Daoy (cell line): ENCODE measurements around the gene NFIC. TPM values are rescaled to one million over a fixed set of nuclear protein-coding genes. Genes with fewer than 3 reads are reported as not detected.
"Not testable (repeated sequence)": the region's sequence is repeated elsewhere in the genome, so short reads cannot be mapped to it uniquely, and the experiment has no call there.

ENCODE experiments used
- DNase-seq: peaks from one replicate; pipeline ENCODE4 v3.0.0-alpha.2; 2015; ENCODE audit warnings: low read depth
- total RNA-seq: library from RNA; depleted of rRNA; stranded (reverse); fragments of >200 nt; shearing (Covaris generic); gene quantifications from 2 replicates; pipeline ENCODE4 v1.2.3, GENCODE V29; 2014; rRNA removed

The NFIC gene
- total RNA-seq = 16.0 and 20.2 TPM in 2 replicates

DNA sequence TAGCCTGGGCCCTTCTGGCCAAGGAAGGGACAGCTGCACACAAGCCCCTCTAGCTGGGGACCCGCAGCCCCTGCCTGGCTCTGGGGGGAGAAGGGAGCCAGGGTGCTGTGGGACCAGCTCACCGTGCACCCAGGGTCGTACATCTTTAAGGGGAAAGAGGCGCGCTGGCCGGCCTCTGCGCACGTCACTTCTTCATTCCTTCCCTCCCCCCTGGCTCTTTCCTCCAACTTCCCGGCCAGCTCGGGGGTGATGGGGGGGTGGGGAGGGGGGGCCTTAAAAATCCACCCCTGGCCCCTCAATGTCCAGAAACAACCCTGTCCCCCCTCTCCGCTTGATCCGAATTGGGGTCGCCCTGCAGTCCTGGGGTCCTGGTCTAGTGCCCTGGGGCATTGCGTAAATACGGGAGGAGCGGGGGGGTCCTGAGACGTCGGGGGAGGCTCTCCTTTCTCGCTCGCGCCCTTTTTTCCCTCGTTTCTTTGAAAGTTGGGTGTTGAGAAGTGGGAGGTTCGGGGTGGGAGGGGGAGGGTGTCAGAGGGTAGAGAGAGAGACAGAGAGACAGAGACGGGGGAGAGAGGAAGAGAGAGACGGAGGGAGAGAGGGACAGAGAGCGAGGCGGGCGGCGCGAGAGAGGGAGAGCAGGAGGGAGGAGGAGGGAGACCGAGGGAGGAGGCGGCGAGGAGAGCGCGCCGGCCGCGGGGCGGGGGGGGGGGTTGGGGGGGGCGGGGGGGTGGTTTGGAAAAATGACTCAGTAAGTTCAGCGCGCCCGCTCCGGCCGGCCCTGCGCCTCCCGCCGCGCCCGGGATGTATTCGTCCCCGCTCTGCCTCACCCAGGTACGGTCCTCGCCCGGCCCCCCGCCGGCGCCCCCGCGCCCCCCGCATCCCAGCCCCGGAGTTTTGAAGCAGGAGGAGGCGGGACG, at the start of gene NFIC:
NFIC (plus strand) TSS at position 748 of the 917 bp plus-strand sequence; CDS start at position 802, 54 bp downstream.
- DNase-seq = peak; percentile 90

DNA sequence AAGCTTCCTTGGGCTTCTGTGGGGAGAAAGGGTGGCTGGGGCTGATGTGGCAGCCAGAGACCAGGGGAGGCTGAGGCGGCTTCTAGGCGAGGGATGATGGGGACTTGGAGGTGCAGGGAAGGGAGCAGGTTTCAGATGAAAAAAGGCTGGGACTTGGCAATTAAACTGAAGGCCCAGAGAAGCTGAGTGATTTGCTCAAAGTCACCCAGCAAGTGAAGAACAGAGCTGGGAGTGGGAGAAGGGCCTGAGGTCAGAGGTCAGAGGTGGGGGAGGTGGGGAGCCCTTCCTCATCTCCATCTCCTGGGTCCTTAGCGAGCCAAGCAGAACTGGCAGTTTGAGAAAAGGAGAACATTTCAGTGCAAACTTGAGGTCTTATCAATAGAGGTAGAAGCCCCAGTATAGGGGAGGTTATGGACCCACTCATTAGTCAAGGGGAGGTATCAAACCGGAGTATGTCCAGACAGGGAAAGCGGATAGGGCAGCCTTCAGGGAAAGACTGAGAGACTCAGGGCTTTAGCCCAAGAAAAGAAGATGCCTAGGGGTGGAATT, 49.6 kb upstream of the NFIC start:
- no peak for DNase-seq

GRCh38 chr19:3319643-3320353, 46.6 kb upstream of the NFIC start:
- DNase-seq = peak; percentile 94

DNA sequence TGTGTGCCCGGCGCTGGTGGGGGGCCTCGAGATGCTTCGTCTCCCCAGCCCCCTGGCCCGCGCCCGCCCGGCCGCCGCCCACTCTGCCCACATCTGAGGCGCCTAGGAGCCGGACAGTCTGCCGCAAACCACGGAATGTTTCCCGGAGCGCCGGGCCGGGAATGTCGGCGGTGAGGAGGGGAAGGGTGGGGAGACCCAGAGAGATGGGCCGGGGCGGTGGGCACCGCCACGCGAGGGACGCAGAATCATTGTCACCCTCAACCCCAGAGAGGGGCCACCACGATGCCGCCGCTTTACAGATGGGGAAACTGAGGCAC, 46.1 kb upstream of the NFIC start:
- DNase-seq = peak; percentile 62

- DNase-seq = no peak
Observed at GRCh38 chr19:3320853-3321252, 45.5 kb upstream of the NFIC start.

DNA sequence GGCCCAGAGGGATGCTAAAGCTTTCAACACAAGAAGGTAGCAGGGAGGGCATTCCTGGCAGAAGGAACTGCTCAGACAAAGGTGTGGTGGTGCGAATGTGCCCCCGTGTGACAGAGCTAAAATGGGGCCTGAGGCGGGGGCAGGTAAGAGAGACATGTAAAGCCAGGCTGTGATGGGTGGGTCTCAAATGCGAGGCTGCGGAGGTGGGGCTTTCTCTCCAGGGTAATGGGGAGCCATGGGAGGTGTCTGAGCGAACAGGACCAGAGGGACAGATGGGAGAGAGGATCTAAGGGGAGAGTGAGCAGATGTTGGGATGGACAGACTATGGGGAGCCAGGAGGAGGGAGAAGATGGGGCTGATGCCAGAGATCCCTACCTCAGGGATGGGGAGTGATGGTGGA, 44.7 kb upstream of the NFIC start:
- DNase-seq = no peak

DNA sequence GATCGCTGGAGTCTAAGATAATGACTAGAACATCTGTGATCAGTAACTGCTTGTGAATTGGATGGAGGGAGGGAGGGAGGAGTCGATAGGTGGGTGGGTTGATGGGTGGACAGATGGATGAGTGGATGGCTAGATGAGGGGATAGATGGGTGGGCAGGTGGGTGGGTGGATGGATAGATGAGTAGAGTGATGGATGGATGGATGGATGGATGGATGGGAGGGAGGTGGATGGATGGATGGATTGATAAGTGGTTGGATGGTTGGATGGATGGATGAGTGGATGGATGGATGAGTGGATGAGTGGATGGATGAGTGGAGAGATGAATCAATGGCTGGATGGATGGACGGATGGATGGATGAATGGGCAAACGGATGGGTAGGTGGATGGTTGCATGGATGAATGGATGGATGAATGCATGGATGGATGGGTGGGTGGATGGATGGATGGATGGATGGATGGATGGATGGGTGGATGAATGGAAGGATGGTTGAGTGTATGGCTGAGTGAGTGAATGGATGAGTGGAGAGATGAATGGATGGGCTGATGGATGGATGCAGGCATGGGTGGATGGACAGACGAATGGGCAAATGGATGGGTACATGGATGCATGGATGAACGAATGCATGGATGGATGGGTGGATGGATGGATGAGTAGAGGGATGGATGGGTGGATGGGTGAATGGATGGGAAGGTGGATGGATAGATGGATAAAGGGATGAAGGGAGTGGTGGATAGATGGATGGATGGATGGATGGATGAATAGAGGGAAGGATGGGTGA, 44.0 kb upstream of the NFIC start:
- no peak for DNase-seq

DNA sequence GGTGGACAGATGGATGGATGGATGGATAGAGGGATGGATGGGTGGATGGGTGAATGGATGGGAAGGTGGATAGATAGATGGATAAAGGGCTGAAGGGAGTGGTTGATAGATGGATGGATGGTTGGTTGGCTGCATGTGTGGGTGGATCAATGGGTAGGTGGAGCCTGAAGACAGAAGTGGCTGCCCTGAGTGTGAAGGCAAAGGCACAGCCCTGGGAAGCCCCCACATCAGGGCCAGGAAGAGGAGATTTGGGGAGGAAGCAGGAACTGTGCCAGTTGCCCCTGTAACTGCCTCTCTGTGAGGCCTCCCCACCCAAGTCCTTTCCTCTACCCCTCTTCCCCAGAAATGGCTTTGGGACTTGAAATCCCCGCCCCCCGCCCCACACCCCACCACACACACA, 43.4 kb upstream of the NFIC start:
- DNase-seq = no peak

- DNase-seq = no peak
Observed at GRCh38 chr19:3323658-3324057, 42.7 kb upstream of the NFIC start.

DNA sequence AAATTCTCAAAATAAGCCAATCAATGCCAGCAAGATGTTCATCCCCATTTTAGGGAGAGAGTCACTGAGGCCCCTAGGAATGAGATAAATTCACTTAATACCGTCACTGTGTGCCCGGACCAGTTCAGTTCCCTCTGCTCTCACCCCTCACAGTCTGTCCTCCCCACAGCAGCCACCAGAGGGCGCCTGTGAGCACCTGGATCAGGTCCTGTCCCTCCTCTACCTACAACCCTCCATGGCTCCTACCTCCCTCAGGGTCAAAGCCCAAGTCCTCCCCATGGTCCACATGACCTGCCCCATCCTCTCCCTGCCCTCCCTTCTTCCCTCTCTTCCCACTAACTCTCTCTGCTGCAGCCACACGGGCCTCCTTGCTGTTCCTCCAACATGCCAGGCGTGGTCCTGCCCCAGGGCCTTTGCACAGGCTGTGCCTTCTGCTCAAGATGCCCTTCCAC, 42.0 kb upstream of the NFIC start:
- DNase-seq = peak; percentile 74

- no peak for DNase-seq
Observed at GRCh38 chr19:3325451-3325850, 40.9 kb upstream of the NFIC start.

- no peak for DNase-seq
Observed at GRCh38 chr19:3328743-3329142, 37.6 kb upstream of the NFIC start.

- DNase-seq = no peak
Observed at GRCh38 chr19:3330047-3330446, 36.3 kb upstream of the NFIC start.

GRCh38 chr19:3332232-3332631, 34.2 kb upstream of the NFIC start:
- DNase-seq = not testable (repeated sequence)

GRCh38 chr19:3333020-3333583, 33.3 kb upstream of the NFIC start:
- no peak for DNase-seq

- no peak for DNase-seq
Observed at GRCh38 chr19:3333662-3334061, 32.7 kb upstream of the NFIC start.

DNA sequence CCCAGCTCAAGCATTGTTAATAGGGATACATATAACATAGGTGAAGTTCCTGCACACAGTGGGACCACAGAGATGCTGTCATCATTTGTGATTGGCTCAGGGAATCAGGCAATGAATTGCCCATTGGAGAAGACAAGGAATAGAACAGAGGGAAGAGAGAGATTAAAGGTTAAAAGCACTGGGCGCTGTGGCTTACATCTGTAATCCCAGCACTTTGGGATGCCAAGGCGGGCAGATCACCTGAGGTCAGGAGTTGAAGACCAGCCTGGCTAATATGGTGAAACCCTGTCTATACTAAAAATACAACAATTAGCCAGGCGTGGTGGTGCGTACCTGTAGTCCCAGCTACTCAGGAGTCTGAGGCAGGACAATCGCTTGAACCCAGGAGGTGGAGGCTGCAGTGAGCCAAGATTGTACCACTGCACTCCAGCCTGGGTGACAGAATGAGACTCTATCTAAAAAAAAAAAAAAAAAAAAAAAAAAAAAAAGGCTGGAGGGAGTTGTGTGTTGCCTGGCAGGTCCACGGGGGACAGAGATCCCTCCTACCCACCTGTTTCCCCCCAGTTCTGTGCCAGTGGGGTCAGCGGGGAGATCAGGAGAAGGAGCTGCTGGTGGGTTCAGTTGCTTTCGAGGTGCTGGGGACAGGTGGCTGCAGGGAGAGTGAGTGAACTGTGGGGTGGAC, 31.5 kb upstream of the NFIC start:
- not testable (repeated sequence) for DNase-seq

DNA sequence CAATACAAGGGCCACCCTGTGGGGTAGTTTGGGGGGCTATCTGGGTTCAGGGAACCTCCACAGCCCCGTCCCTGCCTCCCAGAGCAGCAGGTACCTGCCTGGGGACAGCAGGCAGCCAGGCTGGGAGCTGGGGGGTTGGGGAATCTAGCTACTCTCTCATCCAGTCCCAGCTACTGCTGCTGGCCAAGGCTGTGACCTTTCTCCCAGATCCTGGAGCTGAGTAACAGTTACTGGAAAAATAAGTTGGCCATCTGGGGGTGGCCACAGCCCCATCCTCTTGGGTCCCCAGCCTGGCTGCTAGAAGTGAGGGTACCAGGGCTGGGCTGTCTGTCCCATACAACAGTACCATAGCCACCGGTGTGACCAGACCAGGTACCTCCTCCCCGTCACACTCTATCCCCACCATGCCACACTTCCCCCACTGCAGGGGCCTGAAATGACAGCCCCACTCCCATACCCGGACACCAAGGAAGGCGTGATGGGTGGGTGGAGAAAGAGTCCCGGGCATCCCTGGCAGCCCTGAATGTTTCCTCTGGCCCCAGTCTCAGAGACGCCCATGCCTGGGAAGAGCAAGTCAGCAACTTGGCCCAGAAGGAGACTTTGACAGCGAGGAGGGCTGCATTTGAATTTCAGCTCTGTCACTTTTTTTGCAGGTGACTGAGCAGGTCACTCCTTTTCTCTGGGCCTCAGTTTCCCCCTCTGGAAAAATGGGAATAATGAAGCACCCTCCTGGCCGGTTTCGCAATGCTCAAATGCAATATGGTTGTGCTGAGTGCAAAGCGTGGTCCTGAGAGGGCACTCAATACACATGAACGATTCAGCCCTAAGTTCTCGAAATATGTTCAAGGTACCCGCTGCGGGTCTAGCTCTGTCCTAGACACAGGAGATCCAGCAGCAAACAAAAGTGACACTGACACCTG, 30.7 kb upstream of the NFIC start:
- DNase-seq = peak; percentile 68

GRCh38 chr19:3336351-3336679, 30.1 kb upstream of the NFIC start:
- no peak for DNase-seq
